RWPE1 (cell line): ENCODE results near the gene FAM174B.

Experiments used
- CTCF ChIA-PET: fragments of 350-600 bp; sonication (Branson Sonifier 250); formaldehyde crosslinking; extraction: SDS; loops from one replicate; lab custom pipeline; 2021; lab: Yijun Ruan, JAX
- POLR2A ChIA-PET: fragments of 400-600 bp; formaldehyde crosslinking; extraction: SDS; loops from one replicate; lab custom pipeline; 2020; ENCODE audit warnings: antibody characterized with exemption; ENCODE audit not compliant: low non-redundant PET; lab: Yijun Ruan, JAX
- DNase-seq: peaks from one replicate; pipeline ENCODE4 v3.0.0; 2012; ENCODE audit warnings: low spot score
- H3K27ac ChIP-seq: fragments of 450-650 bp; 2 replicates; pipeline ENCODE4 v1.5.1; 2017
- TF ChIP-seq, protein P1 (sequence below): fragments of 450-650 bp; conservative IDR thresholded peaks from 2 replicates; pipeline ENCODE4 v1.5.1; 2017; ENCODE audit warnings: low read depth, mild to moderate bottlenecking

FAM174B gene

DNA sequence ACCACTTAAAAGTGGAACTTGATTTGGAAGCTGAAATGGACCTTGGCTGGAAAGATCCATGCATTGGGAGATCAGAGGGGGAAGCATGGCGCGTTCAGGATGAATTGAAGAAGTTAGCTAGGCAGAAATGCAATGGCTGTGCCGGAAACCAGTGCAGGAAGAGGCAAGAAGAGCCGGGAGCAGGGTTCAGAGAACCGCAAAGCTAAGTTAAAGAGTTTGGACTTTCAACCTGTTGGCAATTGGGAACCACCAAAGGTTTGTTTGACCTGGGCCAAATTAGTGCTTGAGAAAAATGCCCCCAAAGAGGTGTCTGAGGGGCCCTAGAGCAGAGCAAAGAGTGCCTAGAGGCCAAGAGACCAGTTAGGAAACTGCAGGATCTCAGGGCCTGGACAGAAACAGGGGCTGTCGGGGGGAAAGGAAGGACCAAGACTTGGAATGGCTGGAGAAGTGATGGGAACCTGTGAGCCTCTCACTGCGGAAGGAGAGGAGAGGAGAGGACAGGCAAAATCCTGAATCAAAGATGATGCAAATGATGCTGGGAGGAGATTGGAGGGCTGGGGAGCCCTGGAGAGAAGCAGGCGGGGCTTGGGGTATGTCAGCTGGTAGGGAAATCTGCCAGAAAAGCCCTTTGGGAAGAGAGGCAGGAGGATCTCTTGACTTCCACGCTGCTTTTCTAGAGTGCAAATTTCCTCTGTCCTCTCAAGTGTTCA, 49.3 kb downstream of the FAM174B start:
- no peak for DNase-seq
- ChIA-PET CTCF (no interaction called here), POLR2A (no interaction called here)
- H3K27ac ChIP-seq, result no peak overlapping the region
- TF ChIP-seq, protein P1, sequence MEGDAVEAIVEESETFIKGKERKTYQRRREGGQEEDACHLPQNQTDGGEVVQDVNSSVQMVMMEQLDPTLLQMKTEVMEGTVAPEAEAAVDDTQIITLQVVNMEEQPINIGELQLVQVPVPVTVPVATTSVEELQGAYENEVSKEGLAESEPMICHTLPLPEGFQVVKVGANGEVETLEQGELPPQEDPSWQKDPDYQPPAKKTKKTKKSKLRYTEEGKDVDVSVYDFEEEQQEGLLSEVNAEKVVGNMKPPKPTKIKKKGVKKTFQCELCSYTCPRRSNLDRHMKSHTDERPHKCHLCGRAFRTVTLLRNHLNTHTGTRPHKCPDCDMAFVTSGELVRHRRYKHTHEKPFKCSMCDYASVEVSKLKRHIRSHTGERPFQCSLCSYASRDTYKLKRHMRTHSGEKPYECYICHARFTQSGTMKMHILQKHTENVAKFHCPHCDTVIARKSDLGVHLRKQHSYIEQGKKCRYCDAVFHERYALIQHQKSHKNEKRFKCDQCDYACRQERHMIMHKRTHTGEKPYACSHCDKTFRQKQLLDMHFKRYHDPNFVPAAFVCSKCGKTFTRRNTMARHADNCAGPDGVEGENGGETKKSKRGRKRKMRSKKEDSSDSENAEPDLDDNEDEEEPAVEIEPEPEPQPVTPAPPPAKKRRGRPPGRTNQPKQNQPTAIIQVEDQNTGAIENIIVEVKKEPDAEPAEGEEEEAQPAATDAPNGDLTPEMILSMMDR, result no peak

DNA sequence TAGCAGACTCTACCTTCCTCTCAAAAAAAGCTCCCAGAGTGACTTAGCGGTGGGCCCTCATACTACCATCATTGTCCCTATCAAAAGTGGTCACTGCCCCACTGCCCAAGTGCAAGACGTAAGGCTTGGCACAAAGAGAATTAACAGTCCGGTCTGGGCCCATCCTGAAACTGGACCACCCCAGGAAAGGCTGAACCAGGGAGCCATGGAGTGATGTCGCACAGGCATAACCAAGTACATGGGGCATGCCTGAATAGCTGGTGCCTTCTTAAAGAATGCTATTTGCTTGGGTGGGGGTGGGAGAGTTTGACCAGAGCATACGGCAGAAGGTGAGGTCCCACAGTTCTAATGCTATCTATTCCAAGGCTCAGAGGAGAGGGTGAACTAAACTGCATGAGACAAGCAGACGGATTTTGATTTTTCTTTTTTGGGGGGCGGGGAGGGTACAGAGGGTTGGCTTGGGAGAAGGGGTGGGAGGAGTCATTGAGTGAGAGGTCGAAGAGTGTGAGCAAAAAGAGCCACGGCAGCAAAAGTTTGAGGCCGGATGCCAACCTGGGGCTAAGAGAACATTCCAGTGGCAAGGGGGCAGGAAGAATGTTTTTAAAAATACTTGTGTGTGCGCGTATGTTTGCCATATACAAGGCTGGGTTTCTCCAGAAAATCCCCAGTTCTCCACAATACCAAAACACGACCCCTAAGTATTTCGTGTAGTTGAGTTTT, 50.2 kb downstream of the FAM174B start:
- no peak for DNase-seq
- TF ChIP-seq, protein P1, result no peak
- H3K27ac ChIP-seq, result no peak overlapping the region
- CTCF ChIA-PET, result no interaction called here
- POLR2A ChIA-PET, result no interaction called here

DNA sequence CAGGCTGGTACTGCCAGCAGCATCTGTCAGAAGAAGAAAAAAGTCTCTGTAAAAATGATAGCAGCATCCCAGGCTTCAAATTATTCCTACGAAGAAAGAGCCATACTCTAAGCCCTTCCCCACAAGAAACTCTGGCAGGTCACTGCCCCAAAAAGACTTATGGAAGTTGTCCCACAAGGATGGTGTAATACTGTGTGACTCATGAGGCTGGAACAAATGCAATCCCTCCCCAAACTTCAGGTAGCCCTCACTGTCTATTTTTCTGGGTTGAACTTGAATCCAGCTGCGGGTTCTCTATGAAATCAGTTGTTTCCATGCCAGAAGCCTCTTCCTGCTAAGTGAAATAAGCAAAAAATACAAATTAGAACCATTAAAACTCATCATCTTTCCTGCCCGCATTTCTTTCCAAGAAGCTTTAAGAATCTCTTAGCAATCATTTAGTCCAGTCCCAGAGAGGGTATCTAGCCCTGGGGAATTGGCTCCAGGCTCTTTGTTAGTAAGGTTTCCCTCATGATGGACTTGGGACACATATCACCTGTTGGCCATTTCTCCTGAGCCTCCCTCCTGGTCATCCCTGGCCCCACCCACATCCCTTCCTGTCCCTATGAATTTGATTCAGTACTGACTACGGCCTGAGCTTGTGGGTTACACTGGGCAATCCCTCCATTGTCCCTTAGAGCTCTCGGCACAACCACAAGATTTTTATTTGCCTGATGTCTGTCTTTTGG, 51.7 kb downstream of the FAM174B start:
- H3K27ac ChIP-seq, result no peak overlapping the region
- TF ChIP-seq, protein P1, result no peak
- DNase-seq, result no peak
- CTCF ChIA-PET, result interaction anchor here (0.6 kb wide), 1 partner anchor 595 kb away, joined by 4 read pairs; no protein-coding TSS in a partner anchor
- POLR2A ChIA-PET, result no interaction called here

DNA sequence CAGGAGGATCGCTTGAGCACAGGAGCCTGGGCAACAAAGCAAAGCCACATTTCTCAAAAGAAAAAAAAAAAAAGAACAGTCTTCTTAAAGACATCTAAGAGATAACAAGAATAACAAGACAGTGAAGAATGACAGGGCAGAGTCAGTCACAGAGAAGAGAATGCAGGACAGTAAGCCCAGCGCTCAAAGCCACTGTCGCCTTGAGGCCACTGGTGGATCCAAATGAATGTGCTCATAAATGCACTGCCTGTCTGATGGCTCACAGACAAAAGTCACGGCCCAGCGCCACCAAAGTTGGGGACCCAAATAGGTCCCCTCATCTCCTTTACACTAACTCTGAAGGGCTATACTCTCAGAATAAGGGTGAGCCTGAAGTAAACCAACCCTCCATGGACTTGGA, 52.3 kb downstream of the FAM174B start:
- H3K27ac ChIP-seq, result no peak overlapping the region
- TF ChIP-seq, protein P1, result no peak
- ChIA-PET POLR2A (no interaction called here), CTCF (interaction anchor here (0.6 kb wide), 1 partner anchor 594 kb away, joined by 4 read pairs; no protein-coding TSS in a partner anchor)
- no peak for DNase-seq

DNA sequence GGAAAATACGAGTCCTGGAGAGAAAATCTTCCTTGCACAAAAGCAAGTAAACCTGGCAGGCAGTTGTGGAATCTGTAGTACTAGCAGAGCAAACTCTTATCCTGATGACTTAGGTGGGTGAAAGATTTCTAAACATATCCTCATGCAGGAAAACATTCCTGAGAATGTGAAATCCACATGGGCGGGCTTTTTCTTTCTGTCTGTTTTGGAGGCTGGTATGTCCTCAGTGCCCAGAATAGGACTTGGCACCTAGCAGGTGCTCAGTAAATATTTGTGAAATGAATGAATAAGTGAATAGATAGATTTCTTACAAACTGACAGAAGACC, 53.3 kb downstream of the FAM174B start:
- CTCF ChIA-PET, result no interaction called here
- H3K27ac ChIP-seq, result no peak overlapping the region
- TF ChIP-seq, protein P1, result no peak
- no peak for DNase-seq
- POLR2A ChIA-PET, result no interaction called here

DNA sequence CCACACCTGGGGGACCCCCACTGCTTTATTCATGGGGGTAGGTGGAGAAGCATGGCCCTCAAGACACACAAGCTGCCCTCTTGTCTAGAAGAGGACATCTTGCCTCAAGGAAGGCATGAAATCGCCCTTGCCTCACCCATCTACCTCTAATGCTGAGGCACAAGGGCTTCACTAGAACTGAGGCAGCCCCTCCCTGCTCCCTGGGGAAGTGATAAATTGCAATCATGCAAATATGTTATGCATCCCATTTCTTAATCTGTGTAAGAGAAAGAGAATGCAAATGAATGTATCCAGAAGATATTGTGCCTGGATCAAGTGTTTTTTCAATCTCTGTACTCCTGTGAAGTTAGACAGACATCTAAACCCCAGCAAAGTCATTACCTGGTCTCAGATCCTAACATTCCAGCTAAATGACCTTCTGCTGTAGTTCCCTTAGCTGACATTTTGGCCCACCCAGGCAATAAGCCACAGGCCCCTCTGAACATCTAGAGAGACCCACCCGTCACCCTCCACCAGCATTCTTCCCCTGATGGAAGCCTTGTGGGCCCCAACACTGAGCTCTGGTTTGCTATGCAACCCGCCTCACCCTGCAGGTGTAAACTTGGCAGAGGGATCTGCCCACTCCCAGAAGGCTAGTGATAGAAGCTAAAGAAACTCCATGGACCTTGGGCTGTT, 53.8 kb downstream of the FAM174B start:
- ChIA-PET CTCF (interaction anchor here (0.6 kb wide), 1 partner anchor 534 kb away, joined by 3 read pairs; no protein-coding TSS in a partner anchor), POLR2A (no interaction called here)
- TF ChIP-seq, protein P1, result no peak
- DNase-seq, result no peak
- no peak overlapping the region for H3K27ac ChIP-seq
